Neutrophil (primary cell): Measurements from ENCODE around the gene NEU4.

Source experiments
- H3K27ac ChIP-seq: fragments of 200-600 bp; sonication (generic); 2 replicates; pipeline ENCODE4 v1.5.1; 2016; ENCODE audit warnings: mild to moderate bottlenecking, moderate library complexity
- H3K27me3 ChIP-seq: fragments of 200-600 bp; sonication (generic); 2 replicates; pipeline ENCODE4 v1.6.0; 2016; ENCODE audit warnings: mild to moderate bottlenecking
- H3K36me3 ChIP-seq: fragments of 200-600 bp; sonication (generic); 2 replicates; pipeline ENCODE4 v1.5.1; 2017
- H3K4me1 ChIP-seq, 2 experiments: fragments of 200-600 bp in 1 of 2; sonication (generic) in 1 of 2; 1 replicate in 1 of 2; 2 replicates in 1 of 2; pipeline versions ENCODE4 v1.5.1 to v1.6.1; 2013 to 2016; ENCODE audit warnings: low read depth in 1 of 2, low read length in 1 of 2, mild to moderate bottlenecking in 1 of 2, moderate library complexity in 1 of 2; ENCODE audit not compliant: control insufficient read depth in 1 of 2, insufficient read depth in 1 of 2
- H3K4me3 ChIP-seq, 2 experiments: fragments of 200-600 bp in 1 of 2; sonication (generic) in 1 of 2; 1 replicate in 1 of 2; 2 replicates in 1 of 2; pipeline ENCODE4 v1.5.1; 2013 to 2016; ENCODE audit warnings: low read depth in 1 of 2, low read length in 1 of 2, mild to moderate bottlenecking in 1 of 2, moderate library complexity in 1 of 2
- H3K9me3 ChIP-seq: fragments of 200-600 bp; sonication (generic); 2 replicates; pipeline ENCODE4 v1.5.1; 2016
- TF ChIP-seq, protein P1 (sequence below): fragments of 200-600 bp; sonication (generic); IDR thresholded peaks from 2 replicates; pipeline ENCODE4 v1.5.1; 2016; ENCODE audit warnings: antibody characterized with exemption

The NEU4 gene

GRCh38 chr2:241811952-241812729 is 3.1 kb downstream of the NEU4 start:
- TF ChIP-seq, protein P1, sequence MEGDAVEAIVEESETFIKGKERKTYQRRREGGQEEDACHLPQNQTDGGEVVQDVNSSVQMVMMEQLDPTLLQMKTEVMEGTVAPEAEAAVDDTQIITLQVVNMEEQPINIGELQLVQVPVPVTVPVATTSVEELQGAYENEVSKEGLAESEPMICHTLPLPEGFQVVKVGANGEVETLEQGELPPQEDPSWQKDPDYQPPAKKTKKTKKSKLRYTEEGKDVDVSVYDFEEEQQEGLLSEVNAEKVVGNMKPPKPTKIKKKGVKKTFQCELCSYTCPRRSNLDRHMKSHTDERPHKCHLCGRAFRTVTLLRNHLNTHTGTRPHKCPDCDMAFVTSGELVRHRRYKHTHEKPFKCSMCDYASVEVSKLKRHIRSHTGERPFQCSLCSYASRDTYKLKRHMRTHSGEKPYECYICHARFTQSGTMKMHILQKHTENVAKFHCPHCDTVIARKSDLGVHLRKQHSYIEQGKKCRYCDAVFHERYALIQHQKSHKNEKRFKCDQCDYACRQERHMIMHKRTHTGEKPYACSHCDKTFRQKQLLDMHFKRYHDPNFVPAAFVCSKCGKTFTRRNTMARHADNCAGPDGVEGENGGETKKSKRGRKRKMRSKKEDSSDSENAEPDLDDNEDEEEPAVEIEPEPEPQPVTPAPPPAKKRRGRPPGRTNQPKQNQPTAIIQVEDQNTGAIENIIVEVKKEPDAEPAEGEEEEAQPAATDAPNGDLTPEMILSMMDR: no peak
- no peaks in the 10 kb centered on the region for H3K36me3 ChIP-seq
- H3K27ac ChIP-seq: no peak overlapping the region
- H3K4me3 ChIP-seq: no peak overlapping the region
- H3K4me1 ChIP-seq: no peaks in the 10 kb centered on the region
- no peaks in the 10 kb centered on the region for H3K9me3 ChIP-seq
- peaks cover 16% of the 10 kb centered on the region for H3K27me3 ChIP-seq

DNA sequence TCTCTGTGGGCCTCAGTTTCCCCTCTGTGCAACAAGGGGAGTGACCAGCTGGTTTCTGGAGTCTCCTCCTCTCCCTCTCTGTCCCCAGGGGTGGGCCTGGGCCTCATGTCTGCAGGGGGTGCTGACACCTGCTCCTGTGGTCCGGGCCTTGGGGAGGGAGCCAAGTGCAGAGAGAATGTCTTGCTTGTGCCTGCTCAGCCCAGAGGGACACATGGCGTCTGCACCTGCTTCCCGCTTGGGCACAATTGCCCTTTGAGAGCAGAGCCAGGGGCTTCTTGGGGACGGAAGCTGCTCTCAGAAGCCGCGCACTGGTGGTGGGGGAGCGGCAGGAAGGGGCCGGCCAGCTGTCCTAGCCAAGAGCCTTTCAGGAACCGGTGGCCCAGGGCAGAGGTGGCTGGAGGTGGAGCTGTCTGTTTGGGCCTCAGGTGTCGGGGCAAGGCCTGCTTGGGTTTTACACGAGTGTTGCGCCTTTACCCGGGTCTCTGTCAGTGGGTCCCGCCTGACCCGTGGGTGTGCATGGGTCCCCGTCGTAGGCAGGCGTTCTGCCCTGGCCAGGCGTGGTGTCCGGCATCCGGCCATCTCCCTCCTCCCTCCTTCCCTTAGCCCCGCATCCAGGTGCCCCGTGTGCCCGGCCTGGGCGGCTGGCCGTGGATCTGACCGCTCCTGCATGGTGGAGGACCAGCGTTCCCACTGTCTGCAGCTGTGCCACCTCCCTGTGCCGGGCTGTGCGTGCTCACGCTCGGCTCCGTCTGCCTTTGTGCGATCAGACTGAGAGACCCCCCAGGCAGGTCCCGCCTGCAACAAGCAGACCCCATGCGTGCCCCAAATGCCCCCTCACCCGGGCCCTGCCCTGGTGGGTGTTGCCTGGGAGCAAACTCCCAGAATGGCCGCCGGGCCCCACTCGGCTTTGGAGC is 4.0 kb downstream of the NEU4 start:
- H3K27me3 ChIP-seq: peaks cover 24% of the 10 kb centered on the region
- no peak overlapping the region for H3K4me3 ChIP-seq
- no peaks in the 10 kb centered on the region for H3K36me3 ChIP-seq
- no peaks in the 10 kb centered on the region for H3K9me3 ChIP-seq
- no peak overlapping the region for H3K27ac ChIP-seq
- H3K4me1 ChIP-seq: no peaks in the 10 kb centered on the region
- TF ChIP-seq, protein P1: no peak

- H3K9me3 ChIP-seq: no peaks in the 10 kb centered on the region
- H3K4me3 ChIP-seq: no peak overlapping the region
- H3K36me3 ChIP-seq: no peaks in the 10 kb centered on the region
- peaks cover 31% of the 10 kb centered on the region for H3K27me3 ChIP-seq
- H3K4me1 ChIP-seq: no peaks in the 10 kb centered on the region
- no peak overlapping the region for H3K27ac ChIP-seq
- TF ChIP-seq, protein P1: no peak
Observed at GRCh38 chr2:241813644-241814392, 4.8 kb downstream of the NEU4 start.

- Histone ChIP-seq H3K27me3 (peaks cover 31% of the 10 kb centered on the region), H3K4me3 (no peak overlapping the region), H3K36me3 (no peaks in the 10 kb centered on the region), H3K4me1 (no peaks in the 10 kb centered on the region), H3K9me3 (no peaks in the 10 kb centered on the region), H3K27ac (no peak overlapping the region)
- TF ChIP-seq, protein P1: no peak
Observed at GRCh38 chr2:241814393-241814642, 5.3 kb downstream of the NEU4 start.

DNA sequence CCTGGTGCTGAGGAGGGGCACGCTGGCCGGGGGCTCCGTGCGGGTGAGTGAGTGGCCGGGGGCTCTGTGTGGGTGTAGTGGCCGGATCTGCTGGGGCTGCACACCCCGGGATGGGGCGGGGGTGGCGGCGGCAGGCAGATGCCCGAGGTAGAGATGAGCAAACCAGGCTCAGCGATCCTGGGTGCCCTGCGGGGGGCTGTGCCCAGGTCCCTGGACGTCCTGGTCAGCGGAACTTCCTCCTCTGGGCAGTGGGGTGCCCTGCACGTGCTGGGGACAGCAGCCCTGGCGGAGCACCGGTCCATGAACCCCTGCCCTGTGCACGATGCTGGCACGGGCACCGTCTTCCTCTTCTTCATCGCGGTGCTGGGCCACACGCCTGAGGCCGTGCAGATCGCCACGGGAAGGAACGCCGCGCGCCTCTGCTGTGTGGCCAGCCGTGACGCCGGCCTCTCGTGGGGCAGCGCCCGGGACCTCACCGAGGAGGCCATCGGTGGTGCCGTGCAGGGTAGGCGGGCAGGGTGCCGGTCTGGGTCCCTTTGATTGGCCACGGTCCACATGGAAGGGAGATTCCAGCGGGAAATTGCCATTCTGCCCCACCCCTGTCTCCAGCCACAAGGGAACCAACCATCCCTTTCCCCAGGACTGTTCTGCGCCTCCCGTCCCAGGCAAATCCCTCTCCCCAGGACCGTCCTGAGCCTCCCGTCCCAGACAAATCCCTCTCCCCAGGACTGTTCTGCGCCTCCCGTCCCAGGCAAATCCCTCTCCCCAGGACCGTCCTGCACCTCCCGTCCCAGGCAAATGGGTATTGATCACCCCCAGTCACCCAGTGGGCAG is 5.9 kb downstream of the NEU4 start:
- Histone ChIP-seq H3K4me3 (no peak overlapping the region), H3K4me1 (no peaks in the 10 kb centered on the region), H3K36me3 (no peaks in the 10 kb centered on the region), H3K27ac (no peak overlapping the region), H3K9me3 (no peaks in the 10 kb centered on the region), H3K27me3 (peaks cover 31% of the 10 kb centered on the region)
- TF ChIP-seq, protein P1: no peak
